Upper lobe of right lung (tissue), 1 donor: Measurements from ENCODE around the gene MGAT1. TPM values are rescaled to one million over a fixed set of nuclear protein-coding genes. Genes with fewer than 3 reads are reported as not detected.
"Not testable (repeated sequence)": the region's sequence is repeated elsewhere in the genome, so short reads cannot be mapped to it uniquely, and the experiment has no call there.

Experiments used
- ATAC-seq: fragments of 200-7000 bp; cut with Tn5 transposase; one replicate; pipeline ENCODE4 v1.9.1; 2020; ENCODE audit warnings: mild to moderate bottlenecking, moderate library complexity
- DNase-seq: peaks from one replicate; pipeline ENCODE4 v3.0.0-alpha.2; 2020
- H3K27ac ChIP-seq: fragments of 200-600 bp; one replicate; pipeline ENCODE4 v1.8.0; 2022
- H3K27me3 ChIP-seq: fragments of 200-600 bp; one replicate; pipeline ENCODE4 v1.8.0; 2022; ENCODE audit warnings: mild to moderate bottlenecking
- H3K36me3 ChIP-seq: fragments of 200-600 bp; one replicate; pipeline ENCODE4 v1.8.0; 2022
- H3K4me1 ChIP-seq: fragments of 200-600 bp; one replicate; pipeline ENCODE4 v1.8.0; 2022
- H3K4me3 ChIP-seq: fragments of 200-600 bp; one replicate; pipeline ENCODE4 v1.8.0; 2022; ENCODE audit warnings: mild to moderate bottlenecking
- H3K9me3 ChIP-seq: fragments of 200-600 bp; one replicate; pipeline ENCODE4 v1.8.0; 2022
- intact Hi-C: fragments of 100-400 bp; cut with DNase I; formaldehyde crosslinking; loops from one replicate; pipeline ENCODE4 v1.11.0; 2022
- total RNA-seq: library from RNA; stranded (reverse); fragmentation: NEBNext Ultra II Directional; extraction: Animal tissue kit (Norgen Biotek cat#: 25700); gene quantifications from one replicate; pipeline ENCODE4 v1.2.1, GENCODE V29; 2021
- TF ChIP-seq, protein P1 (sequence below): fragments of 200-600 bp; IDR thresholded peaks from one replicate; pipeline ENCODE4 v1.8.0; 2022; ENCODE audit warnings: antibody characterized with exemption
- donor health status: DM: no; HTN: yes; CAD: no; lungs with severe emphysema.

MGAT1 gene
- total RNA-seq, 1 donor from 2014 or later: 216 TPM

DNA sequence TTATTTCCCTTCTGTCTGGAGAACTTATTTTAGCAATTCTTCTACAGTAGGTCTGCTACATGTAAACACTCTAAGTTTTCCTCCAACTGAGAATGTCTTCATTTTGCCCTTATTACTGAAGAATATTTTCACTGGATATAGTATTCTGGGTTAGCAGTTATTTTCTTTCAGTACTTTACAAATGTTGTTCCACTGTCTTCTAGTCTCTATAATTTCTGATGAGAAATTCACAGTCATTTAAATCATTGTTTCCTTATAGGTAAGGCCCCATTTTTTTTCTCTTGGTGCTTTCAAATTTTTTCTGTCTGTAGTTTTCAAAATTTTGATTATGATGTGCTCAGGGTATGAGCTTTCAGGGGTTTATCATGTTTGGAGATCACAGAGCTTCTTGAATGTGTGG is 30.8 kb downstream of the MGAT1 start:
- TF ChIP-seq, protein P1, sequence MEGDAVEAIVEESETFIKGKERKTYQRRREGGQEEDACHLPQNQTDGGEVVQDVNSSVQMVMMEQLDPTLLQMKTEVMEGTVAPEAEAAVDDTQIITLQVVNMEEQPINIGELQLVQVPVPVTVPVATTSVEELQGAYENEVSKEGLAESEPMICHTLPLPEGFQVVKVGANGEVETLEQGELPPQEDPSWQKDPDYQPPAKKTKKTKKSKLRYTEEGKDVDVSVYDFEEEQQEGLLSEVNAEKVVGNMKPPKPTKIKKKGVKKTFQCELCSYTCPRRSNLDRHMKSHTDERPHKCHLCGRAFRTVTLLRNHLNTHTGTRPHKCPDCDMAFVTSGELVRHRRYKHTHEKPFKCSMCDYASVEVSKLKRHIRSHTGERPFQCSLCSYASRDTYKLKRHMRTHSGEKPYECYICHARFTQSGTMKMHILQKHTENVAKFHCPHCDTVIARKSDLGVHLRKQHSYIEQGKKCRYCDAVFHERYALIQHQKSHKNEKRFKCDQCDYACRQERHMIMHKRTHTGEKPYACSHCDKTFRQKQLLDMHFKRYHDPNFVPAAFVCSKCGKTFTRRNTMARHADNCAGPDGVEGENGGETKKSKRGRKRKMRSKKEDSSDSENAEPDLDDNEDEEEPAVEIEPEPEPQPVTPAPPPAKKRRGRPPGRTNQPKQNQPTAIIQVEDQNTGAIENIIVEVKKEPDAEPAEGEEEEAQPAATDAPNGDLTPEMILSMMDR: no peak
- intact Hi-C loops: no loop called here
- Histone ChIP-seq H3K36me3 (no peaks in the 10 kb centered on the region), H3K4me1 (no peaks in the 10 kb centered on the region), H3K27ac (no peak overlapping the region), H3K4me3 (no peak overlapping the region), H3K27me3 (peaks cover 6% of the 10 kb centered on the region), H3K9me3 (no peaks in the 10 kb centered on the region)
- no peak for DNase-seq
- ATAC-seq: no peak

DNA sequence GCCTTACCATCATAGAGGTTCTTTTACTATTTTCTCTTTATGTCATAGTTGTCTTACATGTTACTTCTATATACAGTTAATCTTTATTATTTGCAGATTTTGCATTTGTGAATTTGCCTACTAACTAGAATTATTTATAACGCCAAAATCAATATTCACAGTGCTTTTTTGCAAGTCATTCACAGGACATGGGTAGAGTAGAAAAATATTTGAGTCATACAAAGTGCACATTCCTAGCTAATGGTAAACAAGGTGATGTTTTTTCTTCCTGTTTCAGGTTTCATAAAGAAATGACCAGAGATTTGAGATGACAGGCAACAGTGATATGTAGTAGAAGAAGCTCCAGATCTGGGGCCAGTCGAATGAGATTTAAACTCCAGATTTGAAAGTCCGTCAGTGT is 32.8 kb downstream of the MGAT1 start:
- H3K9me3 ChIP-seq: no peaks in the 10 kb centered on the region
- H3K27ac ChIP-seq: no peak overlapping the region
- peaks cover 6% of the 10 kb centered on the region for H3K27me3 ChIP-seq
- ATAC-seq: no peak
- TF ChIP-seq, protein P1: no peak
- H3K4me3 ChIP-seq: no peak overlapping the region
- no peaks in the 10 kb centered on the region for H3K4me1 ChIP-seq
- intact Hi-C loops: no loop called here
- DNase-seq: no peak
- no peaks in the 10 kb centered on the region for H3K36me3 ChIP-seq

DNA sequence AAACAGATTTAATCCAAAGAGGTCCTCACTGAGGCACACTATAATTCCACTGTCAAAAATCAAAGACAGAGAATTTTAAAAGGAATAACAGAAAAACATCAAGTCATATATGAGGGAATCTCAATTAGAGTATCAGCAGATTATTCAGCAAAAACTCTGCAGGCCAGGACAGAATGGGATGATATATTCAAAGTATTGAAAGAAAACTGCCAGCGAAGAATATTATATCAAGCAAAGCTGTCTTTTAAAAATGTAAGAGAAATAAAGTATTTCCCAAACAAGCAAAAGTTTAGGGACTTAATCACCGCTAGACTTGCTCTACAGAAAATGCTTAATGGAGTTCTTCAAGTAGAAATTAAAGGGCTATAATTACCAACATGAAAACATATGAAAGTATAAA is 47.0 kb downstream of the MGAT1 start:
- no peak overlapping the region for H3K4me3 ChIP-seq
- no peaks in the 10 kb centered on the region for H3K27me3 ChIP-seq
- no peak for ATAC-seq
- H3K4me1 ChIP-seq: no peaks in the 10 kb centered on the region
- intact Hi-C loops: no loop called here
- no peak overlapping the region for H3K27ac ChIP-seq
- peaks cover 8% of the 10 kb centered on the region for H3K9me3 ChIP-seq
- DNase-seq: no peak
- no peaks in the 10 kb centered on the region for H3K36me3 ChIP-seq
- TF ChIP-seq, protein P1: no peak

DNA sequence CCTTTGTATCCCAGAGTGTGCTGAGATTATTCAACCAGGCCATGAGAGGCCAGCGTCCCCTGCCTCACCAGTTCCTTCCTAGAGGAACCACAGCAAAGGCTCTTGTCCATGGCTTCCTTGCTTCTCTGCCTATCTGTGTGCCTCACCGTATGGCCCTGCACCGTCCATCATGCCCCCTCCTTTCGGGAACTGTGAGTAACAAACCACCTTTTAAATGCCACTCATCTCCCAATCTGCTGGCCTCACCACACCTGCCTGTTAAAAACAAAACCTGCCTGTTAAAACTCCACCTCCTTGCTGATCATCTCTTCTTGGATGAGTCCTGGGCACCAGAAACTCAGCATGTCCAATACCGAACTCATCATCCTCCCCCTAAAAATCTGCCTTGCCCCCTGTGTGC is 58.4 kb downstream of the MGAT1 start:
- DNase-seq: no peak
- Histone ChIP-seq H3K4me3 (no peak overlapping the region), H3K27ac (no peak overlapping the region), H3K9me3 (no peaks in the 10 kb centered on the region), H3K4me1 (no peaks in the 10 kb centered on the region), H3K27me3 (peaks cover 15% of the 10 kb centered on the region), H3K36me3 (no peaks in the 10 kb centered on the region)
- TF ChIP-seq, protein P1: no peak
- ATAC-seq: no peak
- intact Hi-C loops: no loop called here

DNA sequence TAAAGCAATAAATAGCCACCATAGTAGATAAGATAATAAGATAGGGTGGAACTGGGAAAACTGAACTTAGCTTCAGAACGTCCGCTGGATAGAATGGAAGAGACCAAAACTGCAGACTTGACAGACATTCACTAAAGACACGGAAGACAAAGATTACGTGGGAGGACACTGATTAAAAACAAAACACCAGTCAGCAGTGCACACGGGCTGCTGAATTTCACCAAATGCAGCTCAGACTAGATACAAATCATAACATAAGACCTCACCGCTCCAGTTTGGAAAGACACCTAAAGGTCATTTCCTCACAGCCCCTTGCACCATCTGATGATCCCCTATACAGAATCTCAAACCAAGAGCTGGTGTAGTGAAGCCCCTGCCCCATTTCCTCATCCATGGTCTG is 59.9 kb downstream of the MGAT1 start:
- no peak overlapping the region for H3K4me3 ChIP-seq
- intact Hi-C loops: no loop called here
- H3K9me3 ChIP-seq: no peaks in the 10 kb centered on the region
- H3K27ac ChIP-seq: no peak overlapping the region
- DNase-seq: no peak
- ATAC-seq: no peak
- TF ChIP-seq, protein P1: no peak
- H3K4me1 ChIP-seq: no peaks in the 10 kb centered on the region
- no peaks in the 10 kb centered on the region for H3K36me3 ChIP-seq
- H3K27me3 ChIP-seq: peaks cover 15% of the 10 kb centered on the region

DNA sequence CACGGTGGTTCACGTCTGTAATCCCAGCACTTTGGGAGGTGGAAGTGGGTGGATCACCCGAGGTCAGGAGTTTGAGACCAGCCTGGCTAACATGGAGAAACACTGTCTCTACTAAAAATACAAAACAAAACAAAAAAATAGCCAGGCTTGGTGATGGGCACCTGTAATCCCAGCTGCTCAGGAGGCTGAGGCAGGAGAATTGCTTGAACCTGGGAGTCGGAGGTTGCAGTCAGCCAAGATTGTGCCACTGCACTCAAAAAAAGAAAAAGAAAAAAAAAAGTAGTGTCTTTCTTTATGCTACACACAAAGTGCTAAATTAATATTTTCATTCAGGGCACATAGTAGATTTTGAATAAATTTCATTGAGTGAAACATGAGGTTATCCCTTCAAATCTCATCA is 61.7 kb downstream of the MGAT1 start:
- peaks cover 13% of the 10 kb centered on the region for H3K27me3 ChIP-seq
- ATAC-seq, H3K27ac ChIP-seq, H3K36me3 ChIP-seq, DNase-seq, intact Hi-C loops, H3K4me3 ChIP-seq, H3K4me1 ChIP-seq, H3K9me3 ChIP-seq: not testable (repeated sequence)
